ENCODE measurements around the gene GDF9.

DNA sequence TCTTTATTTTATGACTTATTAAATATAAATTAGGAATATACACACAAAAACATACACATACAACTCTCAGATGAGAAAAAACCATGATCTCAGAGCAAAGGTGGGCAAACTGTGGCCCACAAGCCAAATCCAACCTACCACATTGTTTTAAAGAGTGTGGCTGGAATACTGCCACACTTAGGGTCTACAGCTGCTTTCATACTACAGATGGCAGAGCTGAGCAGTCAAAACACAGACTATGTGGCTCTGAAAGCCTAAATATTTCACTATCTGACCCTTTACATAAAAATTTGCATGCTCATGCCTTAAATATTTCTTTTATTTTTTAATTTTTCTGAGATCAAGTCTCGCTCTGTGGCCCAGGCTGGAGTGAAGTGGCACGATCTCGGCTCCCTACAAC is 35.5 kb upstream of the GDF9 start:
- TF ChIP-seq, protein P1, sequence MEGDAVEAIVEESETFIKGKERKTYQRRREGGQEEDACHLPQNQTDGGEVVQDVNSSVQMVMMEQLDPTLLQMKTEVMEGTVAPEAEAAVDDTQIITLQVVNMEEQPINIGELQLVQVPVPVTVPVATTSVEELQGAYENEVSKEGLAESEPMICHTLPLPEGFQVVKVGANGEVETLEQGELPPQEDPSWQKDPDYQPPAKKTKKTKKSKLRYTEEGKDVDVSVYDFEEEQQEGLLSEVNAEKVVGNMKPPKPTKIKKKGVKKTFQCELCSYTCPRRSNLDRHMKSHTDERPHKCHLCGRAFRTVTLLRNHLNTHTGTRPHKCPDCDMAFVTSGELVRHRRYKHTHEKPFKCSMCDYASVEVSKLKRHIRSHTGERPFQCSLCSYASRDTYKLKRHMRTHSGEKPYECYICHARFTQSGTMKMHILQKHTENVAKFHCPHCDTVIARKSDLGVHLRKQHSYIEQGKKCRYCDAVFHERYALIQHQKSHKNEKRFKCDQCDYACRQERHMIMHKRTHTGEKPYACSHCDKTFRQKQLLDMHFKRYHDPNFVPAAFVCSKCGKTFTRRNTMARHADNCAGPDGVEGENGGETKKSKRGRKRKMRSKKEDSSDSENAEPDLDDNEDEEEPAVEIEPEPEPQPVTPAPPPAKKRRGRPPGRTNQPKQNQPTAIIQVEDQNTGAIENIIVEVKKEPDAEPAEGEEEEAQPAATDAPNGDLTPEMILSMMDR (IDR thresholded peaks at IDR 0.05), result no peak
- no peak for TF ChIP-seq POLR2A (IDR thresholded peaks at IDR 0.05)
